ENCODE data around the gene SNAPC2.
"Not testable (repeated sequence)": the region's sequence is repeated elsewhere in the genome, so short reads cannot be mapped to it uniquely, and the experiment has no call there.

The SNAPC2 gene

GRCh38 chr19:7910321-7911161, 9.6 kb upstream of the SNAPC2 start:
- no peak for DNase-seq

GRCh38 chr19:7911508-7912143, 8.5 kb upstream of the SNAPC2 start:
- DNase-seq: no peak

- DNase-seq: no peak
Observed at GRCh38 chr19:7912144-7912696, 7.9 kb upstream of the SNAPC2 start.

- no peak for DNase-seq
Observed at GRCh38 chr19:7912697-7913564, 7.2 kb upstream of the SNAPC2 start.

GRCh38 chr19:7913652-7914051, 6.5 kb upstream of the SNAPC2 start:
- no peak for DNase-seq

GRCh38 chr19:7914099-7914498, 6.0 kb upstream of the SNAPC2 start:
- no peak for DNase-seq

- no peak for DNase-seq
Observed at GRCh38 chr19:7914598-7915045, 5.5 kb upstream of the SNAPC2 start, which contains the start of gene TGFBR3L. TSS of gene TGFBR3L (plus strand) at chr19:7914830.

- no peak for DNase-seq
Observed at GRCh38 chr19:7915250-7916102, 4.7 kb upstream of the SNAPC2 start.

- no peak for DNase-seq
Observed at GRCh38 chr19:7916103-7916954, 3.8 kb upstream of the SNAPC2 start.

GRCh38 chr19:7916955-7917266, 3.2 kb upstream of the SNAPC2 start:
- no peak for DNase-seq

- DNase-seq: peak; percentile 47
Observed at GRCh38 chr19:7917267-7918061, 2.7 kb upstream of the SNAPC2 start.

GRCh38 chr19:7918062-7918614, 2.0 kb upstream of the SNAPC2 start:
- not testable (repeated sequence) for DNase-seq

GRCh38 chr19:7918615-7919421, 1.3 kb upstream of the SNAPC2 start:
- DNase-seq: no peak

- peak; percentile 97 for DNase-seq
Observed at GRCh38 chr19:7920519-7921301, 572 bp downstream of the SNAPC2 start.

- DNase-seq: peak; percentile 59
Observed at GRCh38 chr19:7921302-7921966, 1.3 kb downstream of the SNAPC2 start.

GRCh38 chr19:7921967-7922835, 2.1 kb downstream of the SNAPC2 start:
- no peak for DNase-seq

- DNase-seq: no peak
Observed at GRCh38 chr19:7922836-7923195, 2.7 kb downstream of the SNAPC2 start.

Measured in NCI-H345 (cell line).